Uterus (tissue), 2 donors: ENCODE data around the gene C19orf47.

Experiments used
- POLR2A ChIP-seq, 2 donors: fragments of 450-650 bp; IDR thresholded peaks; one replicate each; pipeline ENCODE4 v1.6.1; 2016; ENCODE audit warnings: antibody characterized with exemption in 2 of 2, mild to moderate bottlenecking in 1 of 2, moderate library complexity in 1 of 2
- TF ChIP-seq, protein P1 (sequence below), 4 experiments: fragments of 200-600 bp in 2 of 4; fragments of 450-650 bp in 2 of 4; sonication (generic) in 2 of 4; IDR thresholded peaks; one replicate each; pipeline ENCODE4 v1.5.1; 2016 to 2019; ENCODE audit warnings: antibody characterized with exemption in 4 of 4, mild to moderate bottlenecking in 2 of 4, moderate library complexity in 1 of 4

DNA sequence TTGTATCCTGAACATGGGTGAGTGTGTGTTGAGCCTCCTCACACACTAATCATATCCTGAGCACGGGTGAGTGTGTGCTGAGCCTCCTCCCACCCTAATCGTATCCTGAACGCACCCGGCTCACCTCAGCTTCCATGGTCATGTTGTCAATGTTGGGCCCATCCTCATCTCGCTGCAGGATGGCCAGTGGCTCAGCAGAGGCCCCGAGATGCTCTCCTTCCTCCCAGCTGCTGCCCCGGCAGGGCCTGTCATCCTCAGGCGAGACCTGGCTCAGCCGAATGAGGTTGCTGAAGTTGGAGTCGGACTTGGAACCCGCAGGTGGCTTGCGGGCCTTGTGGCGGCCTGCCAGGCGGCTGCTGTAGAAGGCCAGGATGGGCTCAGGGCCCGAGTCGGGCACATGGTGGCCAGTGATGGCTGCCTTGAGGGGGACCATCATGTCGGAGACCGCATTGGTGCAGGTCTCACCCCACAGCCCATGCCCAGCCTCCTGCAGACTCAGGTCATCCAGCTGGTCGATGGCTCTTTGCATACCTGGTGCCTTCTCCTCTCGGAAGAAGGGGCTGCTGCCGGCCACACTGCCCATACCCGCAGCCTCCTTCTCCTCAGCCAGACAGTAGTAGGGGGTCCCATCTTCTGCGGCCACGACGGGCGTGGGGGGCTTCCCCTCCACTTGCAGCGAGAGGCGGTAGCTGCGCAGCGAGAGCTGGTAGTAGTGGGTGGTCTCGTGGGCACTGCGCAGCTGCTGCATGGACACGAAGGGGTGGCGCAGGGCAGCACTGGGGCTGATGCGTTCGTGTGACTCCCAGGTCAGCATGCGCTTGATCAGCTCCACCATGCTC is 32.2 kb upstream of the C19orf47 start:
- TF ChIP-seq, protein P1, sequence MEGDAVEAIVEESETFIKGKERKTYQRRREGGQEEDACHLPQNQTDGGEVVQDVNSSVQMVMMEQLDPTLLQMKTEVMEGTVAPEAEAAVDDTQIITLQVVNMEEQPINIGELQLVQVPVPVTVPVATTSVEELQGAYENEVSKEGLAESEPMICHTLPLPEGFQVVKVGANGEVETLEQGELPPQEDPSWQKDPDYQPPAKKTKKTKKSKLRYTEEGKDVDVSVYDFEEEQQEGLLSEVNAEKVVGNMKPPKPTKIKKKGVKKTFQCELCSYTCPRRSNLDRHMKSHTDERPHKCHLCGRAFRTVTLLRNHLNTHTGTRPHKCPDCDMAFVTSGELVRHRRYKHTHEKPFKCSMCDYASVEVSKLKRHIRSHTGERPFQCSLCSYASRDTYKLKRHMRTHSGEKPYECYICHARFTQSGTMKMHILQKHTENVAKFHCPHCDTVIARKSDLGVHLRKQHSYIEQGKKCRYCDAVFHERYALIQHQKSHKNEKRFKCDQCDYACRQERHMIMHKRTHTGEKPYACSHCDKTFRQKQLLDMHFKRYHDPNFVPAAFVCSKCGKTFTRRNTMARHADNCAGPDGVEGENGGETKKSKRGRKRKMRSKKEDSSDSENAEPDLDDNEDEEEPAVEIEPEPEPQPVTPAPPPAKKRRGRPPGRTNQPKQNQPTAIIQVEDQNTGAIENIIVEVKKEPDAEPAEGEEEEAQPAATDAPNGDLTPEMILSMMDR (IDR thresholded peaks at IDR 0.05) = no peak
- no peak for TF ChIP-seq POLR2A (IDR thresholded peaks at IDR 0.05)
